Esophagus squamous epithelium (tissue), 5 donors: ENCODE data around the gene PLD5. TPM values are rescaled to one million over a fixed set of nuclear protein-coding genes. Genes with fewer than 3 reads are reported as not detected.
"Not testable (repeated sequence)": the region's sequence is repeated elsewhere in the genome, so short reads cannot be mapped to it uniquely, and the experiment has no call there.

Experiments
- DNase-seq: peaks from one replicate; lab custom pipeline; 2025; lab: John Stamatoyannopoulos, UW
- H3K27ac ChIP-seq, 4 donors: fragments of 200-600 bp; sonication (generic); one replicate each; pipeline ENCODE4 v1.5.1; 2016 to 2019; ENCODE audit warnings: mild to moderate bottlenecking in 1 of 4
- H3K27me3 ChIP-seq, 4 donors: fragments of 200-600 bp; sonication (generic); 1 replicate in 3 of 4; 2 replicates in 1 of 4; pipeline versions ENCODE4 v1.5.1 to v1.6.0; 2017 to 2021; ENCODE audit warnings: antibody characterized with exemption in 1 of 4
- H3K36me3 ChIP-seq, 3 donors: fragments of 200-600 bp; sonication (generic); one replicate each; pipeline ENCODE4 v1.5.1; 2016 to 2019
- H3K4me1 ChIP-seq, 3 donors: fragments of 200-600 bp; sonication (generic); one replicate each; pipeline ENCODE4 v1.5.1; 2017 to 2019
- H3K4me3 ChIP-seq, 4 donors: fragments of 200-600 bp; sonication (generic); 1 replicate in 3 of 4; 2 replicates in 1 of 4; pipeline ENCODE4 v1.5.1; 2016 to 2019; ENCODE audit warnings: mild to moderate bottlenecking in 2 of 4, moderate library complexity in 1 of 4
- H3K9me3 ChIP-seq, 3 donors: fragments of 200-600 bp; sonication (generic); one replicate each; pipeline ENCODE4 v1.5.1; 2016 to 2019
- POLR2A ChIP-seq, 4 donors: fragments of 450-650 bp; IDR thresholded peaks; one replicate each; pipeline ENCODE4 v1.6.1; 2017; ENCODE audit warnings: antibody characterized with exemption in 4 of 4, mild to moderate bottlenecking in 4 of 4, moderate library complexity in 3 of 4
- WGBS, 2 donors: methylation state at CpG; one replicate each; pipeline ENCODE4 v1.1.5; 2018; 5-methylcytosine and 5-hydroxymethylcytosine counted together
- intact Hi-C: fragments of 100-400 bp; cut with DNase I; formaldehyde crosslinking; loops from one replicate; pipeline ENCODE4 v1.15.0; 2022
- total RNA-seq, 4 donors: library from RNA; depleted of rRNA; stranded (reverse); fragments of >200 nt; gene quantifications; one replicate each; pipeline ENCODE4 v1.1.0, GENCODE V29; 2016
- TF ChIP-seq, protein P1 (sequence below), 6 experiments: fragments of 450-650 bp in 4 of 6; fragments of 200-600 bp in 2 of 6; sonication (generic) in 2 of 6; IDR thresholded peaks; one replicate each; pipeline ENCODE4 v1.5.1; 2016 to 2019; ENCODE audit warnings: antibody characterized with exemption in 6 of 6, mild to moderate bottlenecking in 4 of 6, moderate library complexity in 4 of 6
- donor health status: DM: yes; HTN: yes; CAD: no.

PLD5 gene
- total RNA-seq, 4 donors from 2014 or later, result 0.18 to 0.57 TPM; not detected in 2

DNA sequence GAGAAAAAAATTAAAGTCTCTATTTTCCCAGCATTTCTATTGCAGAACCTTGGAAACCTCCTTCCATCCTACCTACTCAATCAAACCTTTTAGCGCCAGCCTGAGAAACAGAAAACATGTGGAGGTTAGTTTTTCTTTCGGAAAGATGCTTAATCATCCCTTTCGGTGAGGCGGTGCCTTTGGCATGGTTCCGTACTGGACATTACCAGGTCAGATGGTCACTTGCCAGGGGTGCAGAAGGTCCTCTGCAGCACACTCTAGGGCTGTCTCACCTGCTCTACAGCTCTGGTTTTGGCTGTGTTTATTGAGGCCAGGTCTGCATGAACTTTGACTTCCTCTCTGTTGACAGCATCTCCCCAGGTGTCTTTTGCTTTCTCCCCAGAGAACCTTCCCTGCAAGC is 121.5 kb downstream of the PLD5 start:
- TF ChIP-seq, protein P1, sequence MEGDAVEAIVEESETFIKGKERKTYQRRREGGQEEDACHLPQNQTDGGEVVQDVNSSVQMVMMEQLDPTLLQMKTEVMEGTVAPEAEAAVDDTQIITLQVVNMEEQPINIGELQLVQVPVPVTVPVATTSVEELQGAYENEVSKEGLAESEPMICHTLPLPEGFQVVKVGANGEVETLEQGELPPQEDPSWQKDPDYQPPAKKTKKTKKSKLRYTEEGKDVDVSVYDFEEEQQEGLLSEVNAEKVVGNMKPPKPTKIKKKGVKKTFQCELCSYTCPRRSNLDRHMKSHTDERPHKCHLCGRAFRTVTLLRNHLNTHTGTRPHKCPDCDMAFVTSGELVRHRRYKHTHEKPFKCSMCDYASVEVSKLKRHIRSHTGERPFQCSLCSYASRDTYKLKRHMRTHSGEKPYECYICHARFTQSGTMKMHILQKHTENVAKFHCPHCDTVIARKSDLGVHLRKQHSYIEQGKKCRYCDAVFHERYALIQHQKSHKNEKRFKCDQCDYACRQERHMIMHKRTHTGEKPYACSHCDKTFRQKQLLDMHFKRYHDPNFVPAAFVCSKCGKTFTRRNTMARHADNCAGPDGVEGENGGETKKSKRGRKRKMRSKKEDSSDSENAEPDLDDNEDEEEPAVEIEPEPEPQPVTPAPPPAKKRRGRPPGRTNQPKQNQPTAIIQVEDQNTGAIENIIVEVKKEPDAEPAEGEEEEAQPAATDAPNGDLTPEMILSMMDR (IDR thresholded peaks at IDR 0.05), result no peak
- no peak for TF ChIP-seq POLR2A (IDR thresholded peaks at IDR 0.05)
- H3K9me3 ChIP-seq, result no peaks in the 10 kb centered on the region
- no peak for DNase-seq
- whole genome bisulfite sequencing, 2 donors, result 40 to 67% methylated on average over 5 of the region's 5 CpGs
- intact Hi-C loops, result no loop called here
- H3K27me3 ChIP-seq, result no peaks in the 10 kb centered on the region
- H3K4me3 ChIP-seq, result no peak overlapping the region
- H3K36me3 ChIP-seq, result no peaks in the 10 kb centered on the region
- H3K4me1 ChIP-seq, result no peaks in the 10 kb centered on the region
- no peak overlapping the region for H3K27ac ChIP-seq

DNA sequence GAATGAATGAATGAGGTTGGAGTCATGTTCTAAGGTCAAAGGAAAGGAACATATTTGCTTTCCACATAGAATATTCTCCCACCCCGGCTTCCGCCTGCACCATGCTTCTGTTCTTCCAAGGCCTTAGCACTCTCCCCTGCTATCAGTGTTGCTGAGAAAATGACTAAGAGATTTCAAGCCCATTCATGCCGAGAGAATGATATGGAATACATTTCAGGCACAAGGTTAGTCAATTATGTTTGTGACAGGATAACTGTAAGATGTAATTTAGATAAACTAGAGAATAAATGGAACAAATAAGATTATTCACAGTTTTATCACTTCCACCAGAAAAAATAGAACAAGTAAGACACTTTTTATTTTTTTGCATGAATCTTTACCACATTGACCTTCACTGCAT is 122.6 kb downstream of the PLD5 start:
- intact Hi-C loops, result no loop called here
- no peak for DNase-seq
- no peak for TF ChIP-seq POLR2A (IDR thresholded peaks at IDR 0.05)
- TF ChIP-seq, protein P1 (IDR thresholded peaks at IDR 0.05), result no peak
- no peaks in the 10 kb centered on the region for H3K9me3 ChIP-seq
- H3K4me1 ChIP-seq, result no peaks in the 10 kb centered on the region
- H3K36me3 ChIP-seq, result no peaks in the 10 kb centered on the region
- no peak overlapping the region for H3K4me3 ChIP-seq
- no peak overlapping the region for H3K27ac ChIP-seq
- 86 to 88% methylated on average over 3 of the region's 3 CpGs for WGBS, 2 donors
- H3K27me3 ChIP-seq, result no peaks in the 10 kb centered on the region

DNA sequence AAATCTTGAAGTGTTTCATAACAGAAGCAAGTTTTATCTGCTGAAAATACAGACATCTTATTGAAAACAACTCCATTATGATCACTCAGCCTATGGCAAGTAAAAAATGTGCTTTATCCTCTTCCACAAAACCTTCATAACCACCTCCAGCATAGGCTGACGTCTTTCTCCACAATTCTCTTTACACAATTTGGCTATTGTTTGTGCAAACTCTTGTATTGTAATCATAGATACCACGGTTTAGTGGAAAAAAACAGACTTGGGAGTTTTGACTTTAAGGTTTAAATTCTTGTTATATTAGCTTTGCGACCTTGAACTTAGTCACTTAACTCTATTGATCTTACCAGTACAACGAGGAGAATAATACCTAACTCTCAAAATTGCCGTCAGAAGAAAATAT is 126.1 kb downstream of the PLD5 start:
- Histone ChIP-seq H3K36me3 (no peaks in the 10 kb centered on the region), H3K27ac (no peak overlapping the region), H3K4me1 (no peaks in the 10 kb centered on the region), H3K9me3 (no peaks in the 10 kb centered on the region), H3K4me3 (no peak overlapping the region), H3K27me3 (no peaks in the 10 kb centered on the region)
- intact Hi-C loops, result no loop called here
- TF ChIP-seq, protein P1 (IDR thresholded peaks at IDR 0.05), result no peak
- no peak for TF ChIP-seq POLR2A (IDR thresholded peaks at IDR 0.05)
- 59 to 70% methylated on average over 5 of the region's 5 CpGs for WGBS, 2 donors
- DNase-seq, result no peak

DNA sequence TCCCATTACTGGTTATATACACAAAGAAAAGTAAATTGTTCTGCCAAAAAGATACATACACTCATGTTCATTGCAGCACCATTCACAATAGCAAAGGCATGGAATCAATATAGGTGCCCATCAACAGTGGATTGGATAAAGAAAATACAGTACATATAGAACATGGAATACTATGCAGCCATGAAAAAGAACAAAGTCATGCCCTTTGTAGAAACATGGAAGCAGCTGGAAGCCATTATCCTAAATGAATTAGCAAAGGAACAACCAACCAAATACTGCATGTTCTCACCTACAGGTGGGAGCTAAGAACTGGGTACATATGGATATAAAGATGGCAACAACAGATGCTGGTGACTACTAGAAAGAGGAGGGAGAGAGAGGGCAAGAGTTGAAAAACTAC is 132.6 kb downstream of the PLD5 start:
- H3K4me1 ChIP-seq, result no peaks in the 10 kb centered on the region
- no peak overlapping the region for H3K4me3 ChIP-seq
- H3K27ac ChIP-seq, result no peak overlapping the region
- H3K9me3 ChIP-seq, result no peaks in the 10 kb centered on the region
- H3K36me3 ChIP-seq, result no peaks in the 10 kb centered on the region
- TF ChIP-seq, protein P1 (IDR thresholded peaks at IDR 0.05), result no peak
- no peak for TF ChIP-seq POLR2A (IDR thresholded peaks at IDR 0.05)
- no peak for DNase-seq
- intact Hi-C loops, result no loop called here
- H3K27me3 ChIP-seq, result no peaks in the 10 kb centered on the region

DNA sequence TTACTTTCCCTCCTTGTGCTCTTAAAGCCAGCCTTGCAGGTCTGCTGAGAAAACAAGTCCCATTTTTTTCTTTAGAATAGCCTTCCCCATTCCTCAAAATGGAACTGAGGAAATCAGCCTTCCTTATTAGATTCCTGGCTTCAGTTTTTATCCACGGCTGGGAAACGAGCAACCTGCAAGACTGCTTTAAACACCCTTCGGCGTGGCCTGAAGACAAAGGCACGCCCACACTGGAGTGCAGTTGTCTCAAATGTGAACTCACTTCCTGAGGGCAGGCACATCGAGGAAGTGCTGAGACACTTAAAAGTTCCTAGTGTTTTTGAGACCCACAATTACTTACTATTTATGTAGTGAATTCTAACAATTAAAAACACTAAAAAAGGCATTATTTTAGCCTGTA is 148.4 kb downstream of the PLD5 start:
- H3K4me1 ChIP-seq, H3K27ac ChIP-seq, DNase-seq, H3K9me3 ChIP-seq, H3K36me3 ChIP-seq, intact Hi-C loops, H3K27me3 ChIP-seq, H3K4me3 ChIP-seq: not testable (repeated sequence)
- 62 to 66% methylated on average over 3 to 6 of the region's 6 CpGs for WGBS, 2 donors

DNA sequence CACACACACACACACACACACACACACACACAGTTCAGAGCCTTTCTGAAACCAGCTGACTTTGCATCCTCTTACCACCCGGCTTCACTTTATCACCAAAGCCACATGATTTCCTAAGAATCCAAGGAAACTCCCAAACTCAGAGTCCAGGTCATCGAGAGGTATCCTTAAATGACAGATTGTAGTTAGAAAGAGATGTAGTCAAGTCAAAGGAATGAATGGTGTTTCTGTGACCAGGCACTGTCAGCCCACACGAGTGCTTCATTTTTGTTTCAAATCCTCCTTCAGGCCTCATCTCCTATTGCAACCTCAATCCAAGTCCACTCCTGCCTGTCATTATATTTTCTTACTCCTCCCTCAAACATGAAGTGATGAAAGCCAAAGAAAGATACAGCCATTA is 174.1 kb downstream of the PLD5 start:
- H3K9me3 ChIP-seq, H3K27ac ChIP-seq, H3K4me3 ChIP-seq, H3K36me3 ChIP-seq, H3K27me3 ChIP-seq, DNase-seq, intact Hi-C loops, H3K4me1 ChIP-seq: not testable (repeated sequence)
- 66 to 67% methylated on average over 3 of the region's 3 CpGs for WGBS, 2 donors
